ENCODE results near the gene SCART1. TPM values are rescaled to one million over a fixed set of nuclear protein-coding genes. Genes with fewer than 3 reads are reported as not detected.
"Not testable (repeated sequence)": the region's sequence is repeated elsewhere in the genome, so short reads cannot be mapped to it uniquely, and the experiment has no call there.

SCART1 gene
- total and polyA plus RNA-seq, 12 donors, result 0.15 to 1.5 (median 0.58) TPM

GRCh38 chr10:133488354-133488753 lies 34.6 kb downstream of the SCART1 start:
- ATAC-seq (no peak), DNase-seq (no peak)
- Histone ChIP-seq H3K27me3 (no peaks in the 10 kb centered on the region), H3K36me3 (no peaks in the 10 kb centered on the region), H3K4me3 (no peak overlapping the region), H3K27ac (no peak overlapping the region), H3K9me3 (peaks cover 0 to 57% (median 26%) of the 10 kb centered on the region in 11 donors), H3K4me1 (no peaks in the 10 kb centered on the region)
- intact Hi-C loops (cut with DNase I), result no loop called here
- TF ChIP-seq CTCF (IDR thresholded peaks at IDR 0.05), result no peak

- 45% methylated on average over 2 of the region's 2 CpGs for WGBS, 2 donors
- intact Hi-C loops (cut with DNase I), result no loop called here
- H3K27me3 ChIP-seq, result no peaks in the 10 kb centered on the region
- H3K4me3 ChIP-seq, result no peak overlapping the region
- peaks cover 0 to 40% (median 17%) of the 10 kb centered on the region in 11 donors for H3K9me3 ChIP-seq
- DNase-seq (no peak), ATAC-seq (no peak)
- no peaks in the 10 kb centered on the region for H3K36me3 ChIP-seq
- no peak overlapping the region for H3K27ac ChIP-seq
- H3K4me1 ChIP-seq, result no peaks in the 10 kb centered on the region
- no peak for TF ChIP-seq CTCF (IDR thresholded peaks at IDR 0.05)
These were observed 36.3 kb downstream of the SCART1 start for GRCh38 chr10:133489816-133490588.

GRCh38 chr10:133493562-133493961 lies 39.8 kb downstream of the SCART1 start:
- H3K9me3 ChIP-seq, result peaks cover 0 to 21% (median 0%) of the 10 kb centered on the region in 11 donors
- H3K4me1 ChIP-seq; ATAC-seq; DNase-seq; H3K4me3 ChIP-seq; intact Hi-C loops (cut with DNase I); H3K27ac ChIP-seq; H3K27me3 ChIP-seq; H3K36me3 ChIP-seq: not testable (repeated sequence)
- 67 to 75% methylated on average over 4 of the region's 4 CpGs for WGBS, 2 donors

- DNase-seq; H3K4me1 ChIP-seq; H3K4me3 ChIP-seq; H3K27me3 ChIP-seq; intact Hi-C loops (cut with DNase I); ATAC-seq; H3K27ac ChIP-seq; H3K36me3 ChIP-seq: not testable (repeated sequence)
- peak in 7 of 9 donors; percentile 11 to 46 (median 24) for TF ChIP-seq CTCF (IDR thresholded peaks at IDR 0.05)
- peaks cover 0 to 32% (median 4%) of the 10 kb centered on the region in 11 donors for H3K9me3 ChIP-seq
- 46 to 51% methylated on average over 6 of the region's 6 CpGs for WGBS, 2 donors
These were observed 43.6 kb downstream of the SCART1 start for GRCh38 chr10:133497363-133497762.

GRCh38 chr10:133499176-133499575 lies 45.4 kb downstream of the SCART1 start:
- H3K4me3 ChIP-seq; H3K27me3 ChIP-seq; DNase-seq; H3K4me1 ChIP-seq; H3K27ac ChIP-seq; ATAC-seq; H3K36me3 ChIP-seq; intact Hi-C loops (cut with DNase I): not testable (repeated sequence)
- WGBS, 2 donors, result 67 to 70% methylated on average over 1 of the region's 1 CpG
- H3K9me3 ChIP-seq, result peaks cover 0 to 32% (median 4%) of the 10 kb centered on the region in 11 donors

GRCh38 chr10:133500897-133501296 lies 47.2 kb downstream of the SCART1 start:
- intact Hi-C loops (cut with DNase I); H3K36me3 ChIP-seq; H3K27me3 ChIP-seq; H3K4me3 ChIP-seq; H3K4me1 ChIP-seq; H3K27ac ChIP-seq; DNase-seq; ATAC-seq: not testable (repeated sequence)
- WGBS, 2 donors, result 56 to 62% methylated on average over 4 of the region's 4 CpGs
- peaks cover 0 to 32% (median 4%) of the 10 kb centered on the region in 11 donors for H3K9me3 ChIP-seq
